Inflammatory macrophage treated with lipopolysaccharide for 4 hours (primary cell): ENCODE measurements around the gene PFAS.

ENCODE experiments used
- DNase-seq: peaks from one replicate; pipeline ENCODE4 v3.0.0-alpha.2; 2020

PFAS gene

GRCh38 chr17:8273884-8274444 is 24.9 kb downstream of the PFAS start:
- DNase-seq: no peak

- no peak for DNase-seq
Observed at GRCh38 chr17:8274816-8275215, 25.7 kb downstream of the PFAS start.

GRCh38 chr17:8275421-8276290 is 26.6 kb downstream of the PFAS start:
- DNase-seq: no peak

- DNase-seq: no peak
Observed at GRCh38 chr17:8277317-8277716, 28.2 kb downstream of the PFAS start.

GRCh38 chr17:8282345-8282744 is 33.3 kb downstream of the PFAS start:
- no peak for DNase-seq

- DNase-seq: no peak
Observed at GRCh38 chr17:8283356-8283755, 34.3 kb downstream of the PFAS start.

GRCh38 chr17:8284126-8284525 is 35.0 kb downstream of the PFAS start:
- no peak for DNase-seq

- peak; percentile 8 for DNase-seq
Observed at GRCh38 chr17:8285270-8286181, 36.4 kb downstream of the PFAS start.

GRCh38 chr17:8287651-8288335 is 38.7 kb downstream of the PFAS start:
- DNase-seq: no peak

- DNase-seq: peak; percentile 85
Observed at GRCh38 chr17:8288336-8289102, 39.4 kb downstream of the PFAS start, which contains the start of gene RANGRF. TSS of gene RANGRF (plus strand) at chr17:8288670. CDS start at chr17:8288789, 119 bp downstream.

GRCh38 chr17:8289103-8289397 is 40.0 kb downstream of the PFAS start:
- no peak for DNase-seq

GRCh38 chr17:8290043-8290442 is 41.0 kb downstream of the PFAS start:
- no peak for DNase-seq

- peak; percentile 62 for DNase-seq
Observed at GRCh38 chr17:8292639-8293395, 43.7 kb downstream of the PFAS start.

GRCh38 chr17:8294361-8294760 is 45.3 kb downstream of the PFAS start:
- DNase-seq: no peak

GRCh38 chr17:8294814-8295316 is 45.8 kb downstream of the PFAS start:
- DNase-seq: no peak

- no peak for DNase-seq
Observed at GRCh38 chr17:8300226-8300625, 51.1 kb downstream of the PFAS start.

- peak; percentile 67 for DNase-seq
Observed at GRCh38 chr17:8300627-8301242, 51.6 kb downstream of the PFAS start.

- no peak for DNase-seq
Observed at GRCh38 chr17:8310601-8311123, 61.6 kb downstream of the PFAS start.

GRCh38 chr17:8311131-8311790 is 62.2 kb downstream of the PFAS start:
- no peak for DNase-seq

- no peak for DNase-seq
Observed at GRCh38 chr17:8312251-8312650, 63.2 kb downstream of the PFAS start.
